ENCODE results near the gene UBE2H. TPM values are rescaled to one million over a fixed set of nuclear protein-coding genes. Genes with fewer than 3 reads are reported as not detected.

UBE2H gene
- total and polyA plus RNA-seq, 8 donors: 19.2 to 150 (median 49.0) TPM

- no peaks in the 10 kb centered on the region for H3K27me3 ChIP-seq
- no peak for DNase-seq
- no peaks in the 10 kb centered on the region for H3K36me3 ChIP-seq
- H3K27ac ChIP-seq: no peak overlapping the region
- no peaks in the 10 kb centered on the region for H3K4me1 ChIP-seq
- no peaks in the 10 kb centered on the region for H3K9me3 ChIP-seq
- intact Hi-C loops (cut with DNase I; ENCODE audit: low total_unique reads): no loop called here
- no peak for TF ChIP-seq EP300 (IDR thresholded peaks at IDR 0.05)
- TF ChIP-seq POLR2AphosphoS5 (IDR thresholded peaks at IDR 0.05): no peak
- no peak for TF ChIP-seq POLR2A (IDR thresholded peaks at IDR 0.05)
- no peak for TF ChIP-seq CTCF (IDR thresholded peaks at IDR 0.05)
- no peak overlapping the region for H3K4me3 ChIP-seq
- 65 to 86% (median 80%) methylated on average over 2 of the region's 2 CpGs for WGBS, 5 donors
Observed at GRCh38 chr7:129980667-129981066, 27.9 kb upstream of the UBE2H start.

DNA sequence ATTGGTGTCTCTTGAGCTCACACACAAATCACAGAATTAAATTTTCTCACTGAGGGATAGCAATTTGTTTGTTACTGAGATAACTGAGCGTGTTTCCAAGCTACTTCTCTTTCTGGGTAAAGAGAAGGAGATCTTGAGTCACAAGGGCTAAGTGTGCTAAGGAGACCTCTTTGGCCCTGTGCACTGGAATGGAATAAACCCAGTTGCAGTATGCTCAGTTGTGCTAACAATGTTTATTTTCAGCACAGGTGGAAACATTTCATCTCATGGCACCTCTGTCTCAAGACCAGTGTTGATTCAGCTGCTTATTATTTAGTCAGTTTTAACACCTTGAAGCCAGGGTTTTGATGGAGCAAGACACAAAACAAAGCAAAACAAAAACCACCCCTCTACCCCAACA lies 22.5 kb upstream of the UBE2H start:
- intact Hi-C loops (cut with DNase I; ENCODE audit: low total_unique reads): no loop called here
- TF ChIP-seq CTCF (IDR thresholded peaks at IDR 0.05) (no peak), POLR2A (IDR thresholded peaks at IDR 0.05) (no peak), EP300 (IDR thresholded peaks at IDR 0.05) (no peak), POLR2AphosphoS5 (IDR thresholded peaks at IDR 0.05) (no peak)
- WGBS, 5 donors: 35 to 65% (median 37%) methylated on average over 1 of the region's 1 CpG
- H3K9me3 ChIP-seq: no peaks in the 10 kb centered on the region
- no peaks in the 10 kb centered on the region for H3K27me3 ChIP-seq
- H3K36me3 ChIP-seq: no peaks in the 10 kb centered on the region
- no peak overlapping the region for H3K4me3 ChIP-seq
- H3K27ac ChIP-seq: peak overlapping the region in 3 of 5 donors; percentile 32 to 53 (median 51)
- peak in 1 of 2 donors; percentile 48 for DNase-seq
- peaks cover 0 to 8% (median 3%) of the 10 kb centered on the region in 4 donors for H3K4me1 ChIP-seq

GRCh38 chr7:129970816-129971215 lies 18.1 kb upstream of the UBE2H start:
- intact Hi-C loops (cut with DNase I; ENCODE audit: low total_unique reads): no loop called here
- Histone ChIP-seq H3K9me3 (no peaks in the 10 kb centered on the region), H3K27me3 (no peaks in the 10 kb centered on the region), H3K27ac (peak overlapping the region in 2 of 5 donors; percentile 33 to 43), H3K4me3 (no peak overlapping the region), H3K36me3 (no peaks in the 10 kb centered on the region), H3K4me1 (peaks cover 0 to 8% (median 6%) of the 10 kb centered on the region in 4 donors)
- WGBS, 5 donors: 29 to 40% (median 33%) methylated on average over 1 to 3 of the region's 3 CpGs
- DNase-seq: peak; percentile 39 to 71
- TF ChIP-seq CTCF (IDR thresholded peaks at IDR 0.05) (no peak), POLR2AphosphoS5 (IDR thresholded peaks at IDR 0.05) (no peak), EP300 (IDR thresholded peaks at IDR 0.05) (no peak), POLR2A (IDR thresholded peaks at IDR 0.05) (no peak)

- H3K36me3 ChIP-seq: no peaks in the 10 kb centered on the region
- peak in 1 of 2 donors; percentile 77 for DNase-seq
- H3K4me1 ChIP-seq: peaks cover 0 to 8% (median 6%) of the 10 kb centered on the region in 4 donors
- peak overlapping the region in 4 of 5 donors; percentile 5 to 47 (median 38) for H3K27ac ChIP-seq
- H3K27me3 ChIP-seq: no peaks in the 10 kb centered on the region
- intact Hi-C loops (cut with DNase I; ENCODE audit: low total_unique reads): no loop called here
- H3K4me3 ChIP-seq: no peak overlapping the region
- TF ChIP-seq EP300 (IDR thresholded peaks at IDR 0.05) (no peak), CTCF (IDR thresholded peaks at IDR 0.05) (no peak), POLR2AphosphoS5 (IDR thresholded peaks at IDR 0.05) (no peak), POLR2A (IDR thresholded peaks at IDR 0.05) (no peak)
- no peaks in the 10 kb centered on the region for H3K9me3 ChIP-seq
- WGBS, 5 donors: 52 to 67% (median 57%) methylated on average over 3 of the region's 3 CpGs
Observed at GRCh38 chr7:129969881-129970446, 17.2 kb upstream of the UBE2H start.

Measured in stomach (tissue), 9 donors.